ENCODE measurements around the gene UCHL1.
"Not testable (repeated sequence)": the region's sequence is repeated elsewhere in the genome, so short reads cannot be mapped to it uniquely, and the experiment has no call there.

The UCHL1 gene

DNA sequence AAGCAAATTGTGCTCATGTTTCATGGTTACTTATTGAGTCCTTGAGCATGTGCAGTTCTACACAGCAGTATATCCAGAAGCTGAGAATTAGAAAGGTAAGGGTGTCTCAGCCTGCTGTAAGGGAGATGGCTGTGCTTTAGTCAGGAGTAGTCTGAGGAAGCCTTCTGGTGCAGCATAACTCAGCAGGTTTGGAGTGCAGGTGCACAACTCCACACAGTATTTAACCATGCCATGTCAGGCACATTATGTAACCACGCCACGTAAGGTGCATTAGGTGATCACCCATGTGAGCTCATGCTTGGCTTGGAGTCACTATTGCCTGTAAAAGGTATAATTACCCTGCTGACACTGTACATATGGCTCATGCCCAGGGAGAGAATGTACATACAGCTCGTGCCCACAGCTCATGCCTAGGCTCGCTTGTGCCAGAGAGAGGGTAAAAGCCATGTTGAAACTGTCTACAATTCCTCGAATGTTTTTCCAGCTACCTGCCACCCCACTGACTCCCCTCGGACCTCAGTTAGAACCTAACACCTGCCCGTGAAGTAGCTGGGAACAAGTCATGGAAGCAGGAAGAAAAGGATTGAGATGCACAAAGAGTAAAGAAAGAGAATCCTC lies 37.8 kb downstream of the UCHL1 start:
- DNase-seq: peak; percentile 6

DNA sequence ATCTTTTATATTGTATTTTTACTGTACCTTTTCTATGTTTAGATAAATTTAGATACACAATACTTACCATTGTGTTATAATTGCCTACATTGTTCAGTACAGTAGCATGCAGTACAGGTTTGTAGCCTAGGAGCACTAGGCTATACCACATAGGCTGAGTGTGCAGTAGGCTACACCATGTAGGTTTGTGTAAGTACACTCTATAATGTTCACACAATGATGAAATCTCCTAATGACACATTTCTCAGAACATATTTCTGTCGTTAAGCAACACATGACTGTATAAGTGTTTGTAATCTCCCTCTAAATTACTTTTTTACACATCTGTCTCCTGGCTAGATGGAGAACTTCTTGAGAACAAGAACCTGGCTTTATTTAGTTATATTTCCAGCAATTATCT lies 40.3 kb downstream of the UCHL1 start:
- DNase-seq: no peak

DNA sequence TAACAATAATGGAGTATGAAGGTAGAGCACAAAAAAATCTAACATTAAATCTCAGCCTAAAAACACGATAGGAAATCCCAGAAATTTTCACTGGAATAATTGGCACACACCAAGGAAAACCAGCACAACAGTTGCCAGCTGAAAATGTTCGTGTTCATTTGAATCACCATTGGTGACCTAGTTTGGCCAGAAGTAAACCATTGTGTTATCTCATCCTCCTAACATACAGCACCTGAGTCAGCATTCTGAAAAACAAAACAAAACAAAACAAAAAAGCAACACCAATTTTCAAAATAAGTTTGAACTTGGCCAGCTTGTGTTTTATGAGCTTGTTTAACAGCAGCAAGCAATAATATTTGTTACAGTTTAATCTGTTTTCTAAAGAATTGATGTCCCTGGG lies 41.1 kb downstream of the UCHL1 start:
- DNase-seq: no peak

DNA sequence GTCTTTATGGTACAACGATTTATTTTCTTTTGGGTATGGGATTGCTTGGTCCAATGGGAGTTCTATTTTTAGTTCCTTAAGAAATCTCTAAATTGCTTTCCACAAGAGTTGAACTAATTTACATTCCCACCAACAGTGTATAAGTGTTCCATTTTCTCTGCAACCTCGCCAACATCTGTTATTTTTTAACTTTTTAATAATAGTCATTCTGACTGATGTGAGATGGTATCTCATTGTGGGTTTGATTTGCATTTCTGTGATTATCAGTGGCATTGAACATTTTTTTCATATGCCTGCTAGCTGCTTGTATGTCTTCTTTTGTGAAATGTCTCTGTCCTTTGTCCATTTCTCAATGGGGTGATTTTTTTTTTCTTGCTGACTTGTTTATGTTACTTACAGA lies 42.8 kb downstream of the UCHL1 start:
- no peak for DNase-seq

DNA sequence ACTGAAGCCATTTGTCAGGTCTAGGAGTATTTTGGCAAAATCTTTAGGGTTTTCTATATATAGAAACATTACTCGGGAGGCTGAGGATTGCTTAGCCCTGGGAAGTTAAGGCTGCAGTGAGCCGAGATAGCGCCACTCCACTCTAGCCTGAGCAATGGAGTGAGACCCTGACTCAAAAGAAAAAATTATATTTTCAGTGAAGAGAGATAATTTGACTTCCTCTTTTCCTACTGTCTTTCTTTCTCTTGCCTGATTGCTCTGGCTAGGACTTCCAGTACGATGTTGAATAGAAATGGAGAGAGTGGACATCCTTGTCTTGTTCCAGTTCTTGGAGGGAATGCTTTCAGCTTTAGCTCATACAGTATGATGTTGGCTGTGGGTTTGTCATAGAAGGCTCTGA lies 44.4 kb downstream of the UCHL1 start:
- DNase-seq: no peak

DNA sequence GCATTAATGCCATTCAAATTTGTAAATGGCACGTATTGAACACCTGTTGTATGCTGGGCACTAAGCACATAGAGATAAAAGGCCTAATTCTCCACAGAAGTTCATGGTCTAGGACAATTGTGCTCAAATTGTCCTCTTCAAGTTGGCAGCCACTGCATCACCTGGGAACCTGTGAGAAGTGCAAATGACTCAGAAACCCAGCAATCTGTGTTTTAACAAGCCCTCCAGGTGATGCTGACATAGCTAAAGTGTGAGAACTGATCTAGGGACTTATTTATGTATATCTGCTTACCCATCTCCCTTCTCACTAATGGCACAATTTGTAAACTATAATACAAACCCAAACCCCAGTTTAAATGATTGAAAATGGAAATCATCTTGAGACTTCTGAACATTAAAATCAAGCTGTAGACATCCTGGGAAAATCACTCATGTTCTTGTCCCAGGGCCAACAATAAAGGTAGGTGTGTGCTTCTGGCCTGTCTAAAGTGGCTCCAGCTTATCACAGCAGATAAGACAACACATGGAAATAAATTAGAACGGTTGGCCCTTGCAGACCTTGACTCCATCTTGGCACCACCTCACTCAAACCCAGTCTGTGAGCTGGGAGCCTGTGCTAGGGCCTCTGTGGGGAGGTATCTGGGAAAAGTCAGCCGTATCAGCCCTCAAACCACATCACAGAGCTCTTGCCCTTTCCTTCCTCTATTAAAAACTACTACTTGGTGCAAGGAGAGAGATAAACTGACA lies 46.8 kb downstream of the UCHL1 start:
- DNase-seq: no peak

DNA sequence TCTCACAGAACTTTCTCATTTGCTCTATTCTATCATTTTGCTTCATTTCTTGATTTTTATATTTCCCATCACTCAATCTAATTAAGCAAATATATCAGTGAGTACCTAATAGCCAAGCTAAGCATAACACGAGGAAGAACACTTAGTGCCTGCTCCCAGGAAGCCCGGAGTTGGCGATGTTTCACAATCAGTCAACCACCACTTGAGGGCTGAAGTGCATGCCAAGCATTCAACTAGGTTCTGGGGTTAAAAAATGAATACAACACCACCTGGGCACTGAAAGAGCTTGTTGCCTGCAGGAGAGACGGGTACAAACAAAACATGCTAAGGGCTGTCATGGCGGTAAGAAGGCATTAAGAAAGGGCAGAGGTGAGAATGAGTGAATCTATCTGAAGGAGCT lies 47.5 kb downstream of the UCHL1 start:
- no peak for DNase-seq

DNA sequence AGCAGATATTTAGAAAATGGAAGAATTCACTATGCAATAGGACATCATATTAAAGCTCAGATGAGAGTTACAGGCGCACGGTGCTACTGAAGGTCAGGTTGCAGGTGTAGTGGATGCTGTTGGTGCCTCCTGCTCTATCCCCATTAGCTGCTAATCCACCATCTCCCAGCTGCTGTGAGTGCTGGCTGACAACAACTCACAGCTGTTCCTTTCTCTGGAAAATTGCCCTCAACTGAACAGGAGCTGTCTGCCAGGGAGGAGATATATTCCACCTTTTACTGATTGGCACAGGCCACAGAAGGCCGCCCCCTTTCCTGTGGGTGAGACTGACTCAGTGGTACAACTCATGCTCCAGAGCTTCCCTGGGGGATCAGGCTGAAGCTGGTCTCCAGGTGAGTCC lies 48.7 kb downstream of the UCHL1 start:
- DNase-seq: no peak

DNA sequence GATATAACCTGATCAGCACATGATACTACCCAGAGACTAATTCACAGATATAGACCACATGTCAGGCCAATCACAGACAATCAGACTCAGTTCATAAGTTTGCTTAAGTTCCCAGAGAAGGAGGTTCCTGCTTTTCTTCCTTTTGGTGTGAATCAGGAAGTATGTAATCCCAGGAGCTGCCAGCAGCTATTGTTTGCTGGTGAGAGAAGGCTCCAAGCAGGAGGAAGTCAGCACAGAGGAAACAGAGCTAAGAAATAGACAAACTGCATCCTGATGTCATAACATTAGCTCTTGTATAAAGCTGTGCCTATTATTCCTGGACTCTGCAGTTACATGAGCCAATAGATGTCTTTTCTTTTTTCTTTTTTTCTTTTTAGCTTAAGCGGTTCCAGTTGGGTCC lies 50.9 kb downstream of the UCHL1 start:
- no peak for DNase-seq

DNA sequence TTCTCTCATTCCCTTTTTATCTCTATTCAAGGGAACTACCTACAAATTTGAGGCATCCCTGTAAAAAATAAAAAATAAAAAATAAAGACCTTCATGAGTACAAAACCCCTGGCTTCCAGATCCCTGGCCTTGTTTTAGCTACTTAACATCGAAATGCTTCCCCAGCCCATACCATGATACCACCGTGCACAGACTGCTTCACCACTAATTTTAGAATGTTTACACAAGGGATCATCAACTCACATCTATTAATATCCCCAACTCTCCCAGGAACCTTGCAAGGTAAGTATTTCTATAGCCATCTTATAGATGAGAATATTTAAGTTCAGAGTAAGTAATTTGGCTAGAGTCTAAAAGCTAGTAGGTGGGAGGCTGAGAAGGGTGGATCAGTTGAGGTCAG lies 51.7 kb downstream of the UCHL1 start:
- DNase-seq: no peak

DNA sequence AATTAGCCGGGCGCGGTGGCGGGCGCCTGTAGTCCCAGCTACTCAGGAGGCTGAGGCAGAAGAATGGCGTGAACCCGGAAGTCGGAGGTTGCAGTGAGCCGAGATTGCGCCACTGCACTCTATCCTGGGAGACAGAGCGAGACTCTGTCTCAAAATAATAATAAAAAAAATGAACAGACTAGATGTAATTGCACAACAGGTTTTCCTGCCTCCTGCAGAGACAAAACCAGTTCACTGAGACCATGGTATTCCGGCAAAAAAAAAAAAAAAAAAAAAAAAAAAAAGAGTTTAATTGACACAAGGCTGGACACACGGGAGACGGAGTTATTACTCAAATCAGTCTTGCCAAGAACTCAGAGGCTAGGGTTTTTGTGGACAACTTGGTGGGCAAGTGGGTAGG lies 58.7 kb downstream of the UCHL1 start:
- not testable (repeated sequence) for DNase-seq

DNA sequence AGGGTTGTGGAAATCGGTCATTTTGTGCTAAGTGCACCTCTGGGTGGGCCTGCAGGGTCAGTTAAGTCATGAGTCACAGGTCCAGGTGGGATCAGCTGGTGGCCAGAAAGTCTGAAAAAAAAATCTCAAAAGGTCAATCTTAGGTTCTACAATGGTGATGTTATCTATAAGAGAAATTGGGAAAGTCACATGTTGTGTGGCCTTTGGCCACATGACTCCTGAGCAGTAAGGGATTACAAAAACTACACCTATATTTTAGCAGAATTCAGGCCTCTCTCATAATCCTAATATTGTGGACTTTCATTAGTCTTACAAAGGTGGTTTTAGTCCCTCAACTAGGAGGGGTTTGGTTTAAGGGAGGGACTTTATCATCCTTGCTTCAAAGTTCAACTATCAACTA lies 59.1 kb downstream of the UCHL1 start:
- DNase-seq: no peak

All from effector CD4-positive, alpha-beta T cell (primary cell).